Measurements from ENCODE around the gene LSM7.

The LSM7 gene

DNA sequence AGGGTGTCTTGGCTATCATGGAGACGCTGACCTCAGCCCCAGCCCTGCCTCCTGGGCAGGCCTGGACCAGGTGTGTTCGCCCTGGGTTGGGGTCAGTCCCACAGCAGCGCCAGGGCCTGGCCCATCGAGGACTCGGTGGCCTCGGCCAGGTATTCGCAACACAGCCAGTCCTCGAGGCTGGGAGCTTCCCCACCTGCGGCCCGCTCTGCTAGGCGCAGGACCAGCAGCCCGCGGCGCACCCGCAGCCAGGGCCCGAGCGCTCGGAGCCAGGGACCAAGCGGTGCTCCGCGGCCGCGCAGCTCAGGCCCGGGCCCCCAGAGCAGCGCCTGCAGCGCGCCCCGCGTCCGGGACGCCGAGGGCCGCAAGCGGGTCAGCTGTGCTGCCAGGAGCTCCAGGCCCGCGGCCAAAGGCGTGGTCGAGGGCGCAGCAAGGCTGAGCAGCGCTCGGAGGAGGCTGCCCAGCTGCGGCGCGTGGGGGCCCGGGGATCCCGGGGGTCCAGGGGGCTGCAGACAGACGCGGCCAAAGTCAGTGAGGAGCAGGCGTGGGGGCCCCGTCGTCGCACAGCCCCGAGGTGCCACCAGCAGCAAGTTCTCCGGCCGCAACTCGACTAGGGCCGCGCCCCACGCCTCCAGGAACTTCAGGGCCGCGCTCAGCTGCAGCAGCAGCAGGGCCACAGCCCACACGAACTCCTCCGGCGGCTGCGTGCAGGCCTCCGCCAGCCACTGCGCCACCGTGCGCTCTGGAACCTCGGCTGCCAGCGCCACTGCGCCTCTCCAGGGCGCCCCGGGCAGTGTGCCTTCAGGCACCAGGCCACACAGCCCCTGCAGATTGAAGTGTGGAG lies 52.6 kb downstream of the LSM7 start:
- no peak for DNase-seq

DNA sequence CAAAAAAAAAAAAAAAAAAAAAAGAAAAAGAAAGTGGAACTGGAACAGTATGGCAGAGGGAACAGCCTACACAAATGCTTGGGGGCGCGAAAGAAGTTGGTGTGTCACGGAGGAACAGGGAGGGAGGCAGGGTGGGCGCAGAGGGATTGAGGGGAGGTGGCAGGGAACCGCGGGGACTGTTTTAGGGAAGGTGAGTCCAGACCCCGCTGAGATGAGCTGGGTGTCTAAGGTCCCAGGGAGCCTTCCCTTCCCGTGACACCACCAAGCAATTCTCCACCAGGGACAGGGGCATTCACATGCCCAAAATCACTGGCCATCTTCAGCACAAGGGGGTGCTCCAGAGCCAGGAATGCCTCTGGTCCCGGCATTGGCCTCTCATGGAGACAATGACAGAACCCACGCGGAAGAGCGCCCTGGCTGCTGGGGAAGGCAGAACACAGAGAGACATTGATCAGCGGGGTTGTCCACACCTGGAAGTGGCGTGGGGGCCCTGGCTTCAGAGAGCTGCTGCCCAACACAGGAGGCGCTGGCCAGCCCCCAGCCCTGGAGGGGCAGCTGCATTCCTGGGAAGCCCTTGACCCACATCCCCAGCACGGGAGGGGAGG lies 53.4 kb downstream of the LSM7 start:
- peak; percentile 72 for DNase-seq

- DNase-seq: no peak
Observed at GRCh38 chr19:2274185-2274711, 54.1 kb downstream of the LSM7 start.

GRCh38 chr19:2273356-2274184 lies 54.8 kb downstream of the LSM7 start:
- DNase-seq: peak; percentile 89
